Transverse colon (tissue), 4 donors: ENCODE results near the gene C1orf198. TPM values are rescaled to one million over a fixed set of nuclear protein-coding genes. Genes with fewer than 3 reads are reported as not detected.
A peak's percentile ranks its signal among the peaks of the same experiment; 100 is the strongest.

Experiments used
- DNase-seq: peaks from one replicate; pipeline ENCODE4 v3.0.0-alpha.2; 2019
- H3K27ac ChIP-seq, 4 donors: fragments of 200-600 bp; sonication (generic); 2 replicates each; pipeline ENCODE4 v1.5.1; 2016 to 2018; ENCODE audit warnings: inconsistent platforms in 4 of 4
- H3K27me3 ChIP-seq: fragments of 200-600 bp; sonication (generic); 2 replicates; pipeline ENCODE4 v1.5.1; 2017; ENCODE audit warnings: inconsistent platforms
- H3K36me3 ChIP-seq, 4 donors: fragments of 200-600 bp; sonication (generic); 2 replicates each; pipeline ENCODE4 v1.5.1; 2017 to 2019; ENCODE audit warnings: inconsistent platforms in 4 of 4
- H3K4me1 ChIP-seq, 4 donors: fragments of 200-600 bp; sonication (generic); 2 replicates each; pipeline ENCODE4 v1.5.1; 2017 to 2020; ENCODE audit warnings: inconsistent platforms in 4 of 4
- H3K4me3 ChIP-seq, 4 donors: fragments of 200-600 bp; sonication (generic); 1 replicate in 1 of 4; 2 replicates in 3 of 4; pipeline versions ENCODE4 v1.5.1 to v1.6.1; 2017 to 2019; ENCODE audit warnings: inconsistent platforms in 4 of 4
- H3K9me3 ChIP-seq, 2 donors: fragments of 200-600 bp; sonication (generic); 2 replicates each; pipeline ENCODE4 v1.5.1; 2017 to 2019; ENCODE audit warnings: inconsistent platforms in 2 of 2
- EP300 ChIP-seq: sonication (generic); formaldehyde crosslinking; IDR thresholded peaks from one replicate; pipeline ENCODE4 v1.6.1; 2017; ENCODE audit warnings: antibody characterized with exemption, low read depth
- POLR2A ChIP-seq: fragments of 450-650 bp; IDR thresholded peaks from one replicate; pipeline ENCODE4 v1.6.1; 2016; ENCODE audit warnings: antibody characterized with exemption, mild to moderate bottlenecking, moderate library complexity
- POLR2AphosphoS5 ChIP-seq, 3 donors: sonication (generic); formaldehyde crosslinking; IDR thresholded peaks; one replicate each; pipeline ENCODE4 v1.6.1; 2016; ENCODE audit warnings: antibody characterized with exemption in 3 of 3
- WGBS, 2 donors: methylation state at CpG; one replicate each; pipeline ENCODE4 v1.1.5; 2018; ENCODE audit warnings: low coverage in 1 of 2; 5-methylcytosine and 5-hydroxymethylcytosine counted together
- in situ Hi-C, 4 donors: fragments of 200-750 bp; cut with MboI; loops; one replicate each; pipeline versions ENCODE4 v1.15.0 to v1.15.1; 2017; ENCODE audit warnings: low sequenced_read_pairs in 3 of 4, low pct_ligation_motif_present in 1 of 4, low pct_unique_long_range_greater_than_20kb in 1 of 4
- intact Hi-C: fragments of 100-400 bp; cut with DNase I; formaldehyde crosslinking; loops from one replicate; pipeline ENCODE4 v1.15.1; 2023; ENCODE audit warnings: low total_unique reads
- total RNA-seq, 4 donors: library from RNA; depleted of rRNA; stranded (reverse); fragments of >200 nt; gene quantifications; one replicate each; pipeline ENCODE4 v1.1.0, GENCODE V29; 2016
- TF ChIP-seq, protein P1 (sequence below), 5 experiments: fragments of 200-600 bp in 3 of 5; fragments of 450-650 bp in 2 of 5; sonication (generic) in 3 of 5; IDR thresholded peaks; 1 replicate in 2 of 5; 2 replicates in 3 of 5; pipeline ENCODE4 v1.5.1; 2016 to 2017; ENCODE audit warnings: antibody characterized with exemption in 5 of 5, inconsistent platforms in 3 of 5, mild to moderate bottlenecking in 2 of 5, moderate library complexity in 1 of 5

The C1orf198 gene
- total RNA-seq, 4 donors from 2014 or later, result 10.8 to 26.7 (median 18.2) TPM

DNA sequence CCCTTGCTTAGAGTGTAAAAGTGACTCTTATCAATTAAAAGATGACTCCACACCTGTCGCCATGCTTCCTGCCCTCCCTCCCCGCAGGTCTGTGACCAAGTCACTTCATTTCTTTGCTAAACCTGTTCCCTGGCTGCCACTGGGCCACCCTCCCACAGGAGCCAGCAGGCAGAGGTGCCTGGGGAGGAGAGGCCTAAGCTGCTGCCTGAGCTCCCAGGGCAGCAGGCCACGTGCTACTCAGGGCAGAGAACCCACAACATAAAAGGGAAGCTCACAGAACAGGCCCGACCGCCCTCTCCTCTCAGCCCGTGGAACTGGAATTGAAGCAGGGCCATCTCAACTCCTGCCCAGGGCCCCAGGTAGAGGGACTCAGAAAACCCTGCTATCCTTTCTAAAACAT lies 4.9 kb downstream of the C1orf198 start:
- WGBS, 2 donors, result 25 to 44% methylated on average over 2 to 6 of the region's 6 CpGs
- no peaks in the 10 kb centered on the region for H3K9me3 ChIP-seq
- TF ChIP-seq POLR2A (no peak), EP300 (no peak), POLR2AphosphoS5 (IDR thresholded peaks at IDR 0.05) (no peak)
- TF ChIP-seq, protein P1, sequence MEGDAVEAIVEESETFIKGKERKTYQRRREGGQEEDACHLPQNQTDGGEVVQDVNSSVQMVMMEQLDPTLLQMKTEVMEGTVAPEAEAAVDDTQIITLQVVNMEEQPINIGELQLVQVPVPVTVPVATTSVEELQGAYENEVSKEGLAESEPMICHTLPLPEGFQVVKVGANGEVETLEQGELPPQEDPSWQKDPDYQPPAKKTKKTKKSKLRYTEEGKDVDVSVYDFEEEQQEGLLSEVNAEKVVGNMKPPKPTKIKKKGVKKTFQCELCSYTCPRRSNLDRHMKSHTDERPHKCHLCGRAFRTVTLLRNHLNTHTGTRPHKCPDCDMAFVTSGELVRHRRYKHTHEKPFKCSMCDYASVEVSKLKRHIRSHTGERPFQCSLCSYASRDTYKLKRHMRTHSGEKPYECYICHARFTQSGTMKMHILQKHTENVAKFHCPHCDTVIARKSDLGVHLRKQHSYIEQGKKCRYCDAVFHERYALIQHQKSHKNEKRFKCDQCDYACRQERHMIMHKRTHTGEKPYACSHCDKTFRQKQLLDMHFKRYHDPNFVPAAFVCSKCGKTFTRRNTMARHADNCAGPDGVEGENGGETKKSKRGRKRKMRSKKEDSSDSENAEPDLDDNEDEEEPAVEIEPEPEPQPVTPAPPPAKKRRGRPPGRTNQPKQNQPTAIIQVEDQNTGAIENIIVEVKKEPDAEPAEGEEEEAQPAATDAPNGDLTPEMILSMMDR (IDR thresholded peaks at IDR 0.05), result no peak
- intact Hi-C loops, result no loop called here
- H3K36me3 ChIP-seq, result no peaks in the 10 kb centered on the region
- H3K27ac ChIP-seq, result peak overlapping the region in 2 of 4 donors; percentile 7 to 43
- no peak overlapping the region for H3K4me3 ChIP-seq
- peaks cover 5 to 47% (median 22%) of the 10 kb centered on the region in 4 donors for H3K4me1 ChIP-seq
- in situ Hi-C loops, result no loop called here
- H3K27me3 ChIP-seq, result no peaks in the 10 kb centered on the region
- no peak for DNase-seq

DNA sequence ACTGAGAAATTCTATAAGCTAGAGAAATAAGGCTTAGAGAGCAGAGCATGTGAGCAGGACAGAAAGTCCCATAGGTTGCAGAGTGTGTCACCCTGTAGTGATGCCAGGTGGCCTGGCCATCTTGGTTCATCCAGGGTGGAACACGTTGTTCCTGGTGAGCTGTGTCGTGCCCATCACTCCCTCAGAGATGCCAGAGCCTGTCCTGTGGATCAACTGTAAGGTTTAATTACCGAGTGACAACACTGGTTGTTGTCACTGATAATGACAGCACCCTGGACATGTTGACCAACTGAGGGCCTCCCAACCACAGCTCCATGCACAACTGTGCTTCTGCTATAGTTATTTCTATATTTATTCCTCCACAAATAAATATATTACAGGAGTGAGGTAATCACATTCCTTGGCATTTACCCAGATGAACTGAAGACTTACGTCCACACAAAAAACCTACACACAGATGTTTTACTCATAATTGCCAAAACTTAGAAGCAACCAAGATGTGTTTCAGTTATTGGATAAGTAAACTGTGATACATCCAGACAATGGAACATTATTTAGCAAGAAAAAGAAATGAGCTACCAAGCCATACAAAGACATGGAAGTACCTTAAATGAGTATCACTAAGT lies 6.2 kb downstream of the C1orf198 start:
- DNase-seq, result no peak
- TF ChIP-seq, protein P1 (IDR thresholded peaks at IDR 0.05), result no peak
- TF ChIP-seq POLR2AphosphoS5 (IDR thresholded peaks at IDR 0.05) (no peak), POLR2A (no peak), EP300 (no peak)
- intact Hi-C loops, result no loop called here
- in situ Hi-C loops, result no loop called here
- Histone ChIP-seq H3K36me3 (no peaks in the 10 kb centered on the region), H3K27me3 (no peaks in the 10 kb centered on the region), H3K4me1 (peaks cover 5 to 48% (median 16%) of the 10 kb centered on the region in 4 donors), H3K9me3 (no peaks in the 10 kb centered on the region), H3K27ac (peak overlapping the region in 1 of 4 donors; percentile 36), H3K4me3 (no peak overlapping the region)
- WGBS, 2 donors, result 85 to 100% methylated on average over 1 to 4 of the region's 4 CpGs

DNA sequence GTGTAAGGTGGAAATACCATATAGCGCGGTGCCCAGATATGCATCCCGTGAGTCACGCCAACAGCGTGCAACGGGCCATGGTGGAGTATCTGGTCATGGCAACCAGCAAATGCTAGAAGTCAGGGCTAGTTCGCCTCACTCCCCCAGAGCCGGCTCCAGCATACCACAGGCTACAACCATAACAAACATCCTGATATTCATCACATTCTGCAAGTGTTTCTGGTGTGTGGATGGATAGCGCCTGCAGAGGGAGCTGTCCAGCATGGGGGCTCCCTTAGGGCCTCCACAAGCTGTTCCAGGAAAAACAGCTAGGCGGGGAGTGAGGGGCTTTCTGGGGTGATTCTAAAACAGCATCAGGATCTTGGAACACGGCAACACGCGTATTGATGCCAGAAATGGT lies 6.8 kb downstream of the C1orf198 start:
- Histone ChIP-seq H3K36me3 (no peaks in the 10 kb centered on the region), H3K27ac (peak overlapping the region in 1 of 4 donors; percentile 36), H3K4me1 (peaks cover 4 to 42% (median 11%) of the 10 kb centered on the region in 4 donors), H3K27me3 (no peaks in the 10 kb centered on the region), H3K4me3 (no peak overlapping the region), H3K9me3 (no peaks in the 10 kb centered on the region)
- no peak for DNase-seq
- intact Hi-C loops (no loop called here), in situ Hi-C loops (no loop called here)
- 93 to 98% methylated on average over 9 to 13 of the region's 13 CpGs for WGBS, 2 donors
- TF ChIP-seq, protein P1 (IDR thresholded peaks at IDR 0.05), result no peak
- TF ChIP-seq POLR2AphosphoS5 (IDR thresholded peaks at IDR 0.05) (no peak), EP300 (no peak), POLR2A (no peak)

DNA sequence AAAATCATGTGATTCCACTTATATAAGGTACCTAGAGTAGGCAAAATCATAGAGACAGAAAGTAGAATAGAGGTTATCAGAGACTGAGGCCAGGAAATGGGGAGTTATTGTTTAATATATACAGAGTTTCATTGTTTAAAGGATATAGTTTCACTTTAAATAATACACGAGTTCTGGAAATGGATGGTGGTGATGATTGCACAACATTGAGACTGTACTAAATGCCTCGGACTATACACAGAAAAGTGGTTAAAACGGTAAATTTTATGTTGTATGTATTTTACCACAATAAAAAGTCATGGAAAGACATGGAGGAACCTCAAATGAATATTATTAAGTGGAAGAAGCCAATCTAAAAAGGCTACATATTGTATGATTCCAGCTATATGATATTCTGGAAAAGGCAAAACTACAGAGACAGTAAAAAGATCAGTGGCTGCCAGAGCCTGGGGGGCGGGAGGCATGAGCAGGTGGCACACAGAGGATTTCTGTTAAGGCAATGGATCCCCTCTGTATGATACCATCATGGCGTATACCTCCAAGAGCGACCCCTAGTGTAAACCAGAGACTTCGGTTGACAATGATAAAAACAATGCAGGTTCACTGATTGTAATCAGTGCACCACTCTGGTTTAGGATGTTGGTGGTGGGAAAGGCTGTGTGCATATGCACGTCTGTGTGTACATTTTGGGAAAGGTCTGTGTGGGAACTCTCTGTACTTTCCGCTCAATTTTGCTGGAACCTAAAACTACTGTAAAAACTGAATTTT lies 7.5 kb downstream of the C1orf198 start:
- WGBS, 2 donors, result 76 to 81% methylated on average over 7 to 9 of the region's 9 CpGs

More for the DNA sequence above, 7.5 kb downstream of the C1orf198 start:
- peaks cover 0 to 35% (median 6%) of the 10 kb centered on the region in 4 donors for H3K4me1 ChIP-seq
- H3K27ac ChIP-seq, result no peak overlapping the region
- no peaks in the 10 kb centered on the region for H3K27me3 ChIP-seq
- TF ChIP-seq, protein P1 (IDR thresholded peaks at IDR 0.05), result no peak
- TF ChIP-seq EP300, result no peak
- TF ChIP-seq POLR2A, result no peak
- TF ChIP-seq POLR2AphosphoS5 (IDR thresholded peaks at IDR 0.05), result no peak
- H3K36me3 ChIP-seq, result no peaks in the 10 kb centered on the region
- no peak for DNase-seq
- in situ Hi-C loops (no loop called here), intact Hi-C loops (no loop called here)
- H3K4me3 ChIP-seq, result no peak overlapping the region
- no peaks in the 10 kb centered on the region for H3K9me3 ChIP-seq
